Fibroblast of lung (primary cell): ENCODE results near the gene ATG4D. TPM values are rescaled to one million over a fixed set of nuclear protein-coding genes. Genes with fewer than 3 reads are reported as not detected.
A peak's percentile ranks its signal among the peaks of the same experiment; 100 is the strongest.

Source experiments
- DNase-seq, 2 donors: peaks; one replicate each; pipeline versions ENCODE4 v3.0.0 to v3.0.0-alpha.2; 2010; ENCODE audit warnings: low read depth in 2 of 2
- H2AFZ ChIP-seq: 2 replicates; pipeline ENCODE4 v1.5.1; 2012; ENCODE audit warnings: low read length, control low read depth, inconsistent platforms
- H3K27ac ChIP-seq: 2 replicates; pipeline ENCODE4 v1.5.1; 2011; ENCODE audit warnings: low read length, control low read depth; ENCODE audit not compliant: insufficient read depth
- H3K27me3 ChIP-seq: 2 replicates; pipeline ENCODE4 v1.5.1; 2011; ENCODE audit warnings: mild to moderate bottlenecking, low read length; ENCODE audit not compliant: control insufficient read depth, insufficient read depth
- H3K36me3 ChIP-seq: 2 replicates; pipeline ENCODE4 v1.5.1; 2011; ENCODE audit warnings: low read length; ENCODE audit not compliant: control insufficient read depth, insufficient read depth
- H3K4me1 ChIP-seq: 2 replicates; pipeline ENCODE4 v1.5.1; 2011; ENCODE audit warnings: low read length; ENCODE audit not compliant: control insufficient read depth, insufficient read depth; ENCODE audit errors: extremely low read depth
- H3K4me2 ChIP-seq: 2 replicates; pipeline ENCODE4 v1.5.1; 2011; ENCODE audit warnings: low read length, control low read depth; ENCODE audit not compliant: insufficient read depth; ENCODE audit errors: extremely low read depth
- H3K4me3 ChIP-seq, 4 experiments: fragments of 200-600 bp in 1 of 4; sonication (generic) in 1 of 4; replicated peaks in 1 of 4; 2 replicates each; pipeline ENCODE4 v1.5.1; 2011 to 2016; ENCODE audit warnings: low read length in 4 of 4, low read depth in 3 of 4, mild to moderate bottlenecking in 3 of 4, control low read depth in 2 of 4, inconsistent platforms in 1 of 4, mixed read lengths in 1 of 4; ENCODE audit not compliant: insufficient read depth in 1 of 4; ENCODE audit errors: control extremely low read depth in 1 of 4
- H3K79me2 ChIP-seq: 2 replicates; pipeline ENCODE4 v1.5.1; 2012; ENCODE audit warnings: mild to moderate bottlenecking, low read length, inconsistent platforms; ENCODE audit not compliant: control insufficient read depth, insufficient read depth
- H3K9ac ChIP-seq: 2 replicates; pipeline ENCODE4 v1.5.1; 2011; ENCODE audit warnings: mild to moderate bottlenecking, low read length, control low read depth; ENCODE audit not compliant: insufficient read depth
- H3K9me3 ChIP-seq: 2 replicates; pipeline ENCODE4 v1.5.1; 2012; ENCODE audit warnings: low read depth, low read length; ENCODE audit not compliant: control insufficient read depth, insufficient read depth
- H4K20me1 ChIP-seq: 2 replicates; pipeline ENCODE4 v1.5.1; 2011; ENCODE audit warnings: low read length; ENCODE audit not compliant: control insufficient read depth, insufficient read depth; ENCODE audit errors: extremely low read depth
- EZH2 ChIP-seq: IDR thresholded peaks from 2 replicates; pipeline ENCODE4 v1.5.1; 2012; ENCODE audit warnings: low read length, control low read depth, mild to moderate bottlenecking; ENCODE audit errors: missing control alignments
- polyA plus RNA-seq, 2 donors: library from polyadenylated mRNA; depleted of rRNA in 1 of 2; stranded (reverse) in 1 of 2; unstranded in 1 of 2; fragments of >200 nt; gene quantifications; 2 replicates each; pipeline ENCODE4 v1.2.1, GENCODE V29; 2011 to 2012; ENCODE audit warnings: missing spikeins in 1 of 2
- total RNA-seq: library from RNA; depleted of rRNA; stranded (reverse); fragments of >200 nt; gene quantifications from 2 replicates; pipeline ENCODE4 v1.2.1, GENCODE V29; 2014
- TF ChIP-seq, protein P1 (sequence below), 2 donors: IDR thresholded peaks in 1 of 2; conservative IDR thresholded peaks in 1 of 2; 1 replicate in 1 of 2; 2 replicates in 1 of 2; pipeline ENCODE4 v1.5.1; 2011 to 2012; ENCODE audit warnings: low read length in 2 of 2, control low read depth in 1 of 2, inconsistent platforms in 1 of 2, low read depth in 1 of 2, mild to moderate bottlenecking in 1 of 2

The ATG4D gene
- total and polyA plus RNA-seq, 2 donors (not counting 1 experiment from before 2014, with no cell fraction given): 7.2 to 14.9 TPM

DNA sequence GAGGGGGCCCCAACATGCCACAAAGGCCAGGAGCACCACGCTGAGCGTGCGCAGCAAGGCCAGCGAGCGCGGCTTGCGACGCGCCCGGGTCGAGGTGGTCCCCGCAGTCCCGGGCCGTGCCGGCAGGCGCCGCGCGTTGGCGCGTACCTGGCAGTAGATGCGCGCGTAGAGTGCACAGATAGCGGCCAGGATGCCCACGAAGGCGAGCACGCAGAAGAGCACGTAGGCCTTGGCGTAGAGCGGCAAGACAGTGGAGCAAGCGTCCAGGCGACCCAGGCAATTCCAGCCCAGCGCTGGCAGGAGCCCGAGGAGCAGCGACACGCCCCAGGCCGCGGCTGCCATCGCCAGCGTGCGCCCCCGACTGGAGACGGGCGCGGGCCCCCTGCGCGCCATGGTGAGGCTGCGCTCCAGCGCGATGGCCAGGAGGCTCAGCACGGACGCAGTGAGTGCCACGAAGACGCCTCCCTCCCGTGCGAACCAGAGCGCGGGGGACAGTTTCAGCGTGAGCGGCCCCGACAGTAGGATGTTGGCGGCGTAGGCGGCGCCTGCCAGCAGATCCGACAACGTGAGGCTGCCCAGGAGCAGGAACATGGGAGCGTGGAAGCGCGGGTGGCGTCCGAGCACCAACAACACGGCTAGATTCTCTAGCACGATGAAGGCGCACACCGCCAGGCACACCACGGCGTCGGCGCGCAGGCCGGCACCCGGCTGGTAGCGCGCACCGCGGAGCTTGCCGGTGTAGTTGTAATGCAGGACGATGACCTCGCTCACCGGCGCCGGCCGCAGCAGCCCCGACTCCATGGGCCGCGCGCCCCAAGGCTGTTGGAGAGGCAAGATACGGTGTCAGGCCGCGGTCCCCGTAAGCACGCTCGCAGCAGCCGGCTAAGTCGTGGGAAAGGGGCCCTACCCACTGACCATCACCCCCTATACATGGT, 29.2 kb upstream of the ATG4D start:
- no peak overlapping the region for H3K9ac ChIP-seq
- H3K4me3 ChIP-seq: no peak overlapping the region
- peaks cover 4% of the 10 kb centered on the region for H3K4me1 ChIP-seq
- no peaks in the 10 kb centered on the region for H3K36me3 ChIP-seq
- H2AFZ ChIP-seq: no peak overlapping the region
- no peak for DNase-seq
- no peaks in the 10 kb centered on the region for H4K20me1 ChIP-seq
- no peak overlapping the region for H3K4me2 ChIP-seq
- peak; percentile 88 for TF ChIP-seq EZH2
- TF ChIP-seq, protein P1, sequence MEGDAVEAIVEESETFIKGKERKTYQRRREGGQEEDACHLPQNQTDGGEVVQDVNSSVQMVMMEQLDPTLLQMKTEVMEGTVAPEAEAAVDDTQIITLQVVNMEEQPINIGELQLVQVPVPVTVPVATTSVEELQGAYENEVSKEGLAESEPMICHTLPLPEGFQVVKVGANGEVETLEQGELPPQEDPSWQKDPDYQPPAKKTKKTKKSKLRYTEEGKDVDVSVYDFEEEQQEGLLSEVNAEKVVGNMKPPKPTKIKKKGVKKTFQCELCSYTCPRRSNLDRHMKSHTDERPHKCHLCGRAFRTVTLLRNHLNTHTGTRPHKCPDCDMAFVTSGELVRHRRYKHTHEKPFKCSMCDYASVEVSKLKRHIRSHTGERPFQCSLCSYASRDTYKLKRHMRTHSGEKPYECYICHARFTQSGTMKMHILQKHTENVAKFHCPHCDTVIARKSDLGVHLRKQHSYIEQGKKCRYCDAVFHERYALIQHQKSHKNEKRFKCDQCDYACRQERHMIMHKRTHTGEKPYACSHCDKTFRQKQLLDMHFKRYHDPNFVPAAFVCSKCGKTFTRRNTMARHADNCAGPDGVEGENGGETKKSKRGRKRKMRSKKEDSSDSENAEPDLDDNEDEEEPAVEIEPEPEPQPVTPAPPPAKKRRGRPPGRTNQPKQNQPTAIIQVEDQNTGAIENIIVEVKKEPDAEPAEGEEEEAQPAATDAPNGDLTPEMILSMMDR (conservative IDR thresholded peaks at IDR 0.05 in 1 of 2, IDR thresholded peaks at IDR 0.05 in 1 of 2; ENCODE audit: low read depth in 1 of 2, low read length in 2 of 2): no peak
- no peaks in the 10 kb centered on the region for H3K9me3 ChIP-seq
- no peak overlapping the region for H3K27ac ChIP-seq
- H3K27me3 ChIP-seq: peaks cover 45% of the 10 kb centered on the region
- no peaks in the 10 kb centered on the region for H3K79me2 ChIP-seq

DNA sequence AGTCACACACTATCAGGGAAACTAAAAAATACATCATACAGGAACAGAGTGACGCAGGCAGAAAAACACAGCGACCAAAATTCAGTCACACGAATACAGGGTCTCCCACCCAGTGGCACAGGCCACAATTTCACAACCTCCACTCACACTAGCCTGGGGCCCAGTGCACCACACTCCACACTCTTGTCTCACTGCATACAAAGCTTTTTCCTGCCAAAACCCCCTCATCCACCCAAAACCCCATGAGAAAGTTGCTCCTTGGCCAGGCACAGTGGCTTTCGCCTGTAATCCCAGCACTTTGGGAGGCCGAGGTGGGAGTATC, 27.7 kb upstream of the ATG4D start:
- H3K4me1 ChIP-seq: peaks cover 4% of the 10 kb centered on the region
- H4K20me1 ChIP-seq: no peaks in the 10 kb centered on the region
- no peak overlapping the region for H3K4me3 ChIP-seq
- H2AFZ ChIP-seq: no peak overlapping the region
- H3K27me3 ChIP-seq: peaks cover 45% of the 10 kb centered on the region
- TF ChIP-seq EZH2: no peak
- TF ChIP-seq, protein P1 (conservative IDR thresholded peaks at IDR 0.05 in 1 of 2, IDR thresholded peaks at IDR 0.05 in 1 of 2; ENCODE audit: low read depth in 1 of 2, low read length in 2 of 2): no peak
- no peak overlapping the region for H3K4me2 ChIP-seq
- H3K9ac ChIP-seq: no peak overlapping the region
- no peaks in the 10 kb centered on the region for H3K79me2 ChIP-seq
- no peaks in the 10 kb centered on the region for H3K9me3 ChIP-seq
- H3K27ac ChIP-seq: no peak overlapping the region
- DNase-seq: no peak
- H3K36me3 ChIP-seq: no peaks in the 10 kb centered on the region

DNA sequence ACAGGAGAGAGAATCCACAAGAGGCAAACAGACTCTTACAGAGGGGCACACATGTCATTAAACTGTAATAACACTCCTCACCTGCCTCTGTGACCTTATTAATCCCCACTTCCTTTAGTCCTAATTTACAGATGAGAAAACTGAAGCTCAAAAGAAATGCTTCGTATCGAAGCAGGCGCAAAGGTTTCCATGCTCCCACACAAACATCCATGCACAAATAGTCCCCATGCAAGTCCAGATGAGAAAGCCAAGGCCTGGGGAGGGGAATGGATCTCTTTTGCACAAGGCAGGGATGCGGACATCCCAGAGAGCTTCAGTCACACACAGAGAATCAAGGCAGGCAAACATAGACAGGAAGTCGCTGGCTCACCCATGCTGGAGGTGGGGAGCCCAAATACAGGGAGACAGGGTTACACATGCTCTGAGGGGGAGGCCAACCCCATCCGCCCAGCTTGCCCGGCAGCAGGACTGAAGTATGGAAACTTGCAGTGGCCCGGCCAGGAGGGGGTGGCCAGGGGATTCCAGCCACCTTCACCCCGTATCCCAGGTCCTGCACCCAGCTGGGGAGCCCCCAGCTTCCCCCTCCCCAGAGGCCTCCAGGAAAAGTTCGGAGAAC, 26.9 kb upstream of the ATG4D start:
- peaks cover 45% of the 10 kb centered on the region for H3K27me3 ChIP-seq
- no peaks in the 10 kb centered on the region for H3K9me3 ChIP-seq
- H3K27ac ChIP-seq: no peak overlapping the region
- peak overlapping the region; percentile 35 for H3K4me2 ChIP-seq
- H3K36me3 ChIP-seq: no peaks in the 10 kb centered on the region
- H3K4me3 ChIP-seq: peak overlapping the region in 1 of 4 experiments; percentile 33
- no peaks in the 10 kb centered on the region for H3K79me2 ChIP-seq
- H3K4me1 ChIP-seq: peaks cover 4% of the 10 kb centered on the region
- H2AFZ ChIP-seq: no peak overlapping the region
- no peak overlapping the region for H3K9ac ChIP-seq
- no peaks in the 10 kb centered on the region for H4K20me1 ChIP-seq
- TF ChIP-seq, protein P1 (conservative IDR thresholded peaks at IDR 0.05 in 1 of 2, IDR thresholded peaks at IDR 0.05 in 1 of 2; ENCODE audit: low read depth in 1 of 2, low read length in 2 of 2): no peak
- peak; percentile 28 for TF ChIP-seq EZH2
- no peak for DNase-seq
